Kidney epithelial cell (primary cell): ENCODE measurements around the gene HDDC2. TPM values are rescaled to one million over a fixed set of nuclear protein-coding genes. Genes with fewer than 3 reads are reported as not detected.

Experiments
- DNase-seq: peaks from one replicate; pipeline ENCODE4 v3.0.0-alpha.2; 2010; ENCODE audit warnings: low read depth
- H3K27me3 ChIP-seq: 2 replicates; pipeline ENCODE4 v1.6.0; 2011; ENCODE audit warnings: low read length; ENCODE audit not compliant: control insufficient read depth, insufficient read depth
- H3K36me3 ChIP-seq: 2 replicates; pipeline ENCODE4 v1.5.1; 2011; ENCODE audit warnings: low read length; ENCODE audit not compliant: control insufficient read depth, insufficient read depth
- H3K4me3 ChIP-seq: 2 replicates; pipeline ENCODE4 v1.5.1; 2011; ENCODE audit warnings: low read depth, mild to moderate bottlenecking, control low read depth, low read length
- total RNA-seq: library from RNA; depleted of rRNA; stranded (reverse); fragments of >200 nt; gene quantifications from 2 replicates; pipeline ENCODE4 v1.2.3, GENCODE V29; 2015
- TF ChIP-seq, protein P1 (sequence below): IDR thresholded peaks from 2 replicates; pipeline ENCODE4 v1.5.1; 2011; ENCODE audit warnings: mild to moderate bottlenecking, moderate library complexity, low read length, control low read depth, inconsistent platforms; ENCODE audit not compliant: insufficient read depth, poor library complexity, severe bottlenecking

The HDDC2 gene
- total RNA-seq, 1 donor from 2014 or later: 76.3 TPM

DNA sequence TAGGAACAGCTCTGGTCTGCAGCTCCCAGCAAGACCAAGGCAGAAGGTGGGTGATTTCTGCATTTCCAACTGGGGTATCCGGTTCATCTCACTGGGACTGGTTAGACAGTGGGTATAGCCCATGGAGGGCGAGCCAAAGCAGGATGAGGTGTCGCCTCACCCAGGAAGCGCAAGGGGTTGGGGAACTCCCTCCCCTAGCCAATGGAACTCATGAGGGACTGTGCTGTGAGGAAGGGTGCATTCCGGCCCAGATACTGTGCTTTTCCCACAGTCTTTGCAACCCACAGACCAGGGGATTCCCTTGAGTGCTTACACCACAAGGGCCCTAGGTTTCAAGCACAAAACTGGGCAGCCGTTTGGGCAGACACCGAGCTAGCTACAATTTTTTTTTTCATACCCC, 21.8 kb downstream of the HDDC2 start:
- Histone ChIP-seq H3K27me3 (no peaks in the 10 kb centered on the region), H3K36me3 (no peaks in the 10 kb centered on the region), H3K4me3 (no peak overlapping the region)
- DNase-seq: no peak
- TF ChIP-seq, protein P1, sequence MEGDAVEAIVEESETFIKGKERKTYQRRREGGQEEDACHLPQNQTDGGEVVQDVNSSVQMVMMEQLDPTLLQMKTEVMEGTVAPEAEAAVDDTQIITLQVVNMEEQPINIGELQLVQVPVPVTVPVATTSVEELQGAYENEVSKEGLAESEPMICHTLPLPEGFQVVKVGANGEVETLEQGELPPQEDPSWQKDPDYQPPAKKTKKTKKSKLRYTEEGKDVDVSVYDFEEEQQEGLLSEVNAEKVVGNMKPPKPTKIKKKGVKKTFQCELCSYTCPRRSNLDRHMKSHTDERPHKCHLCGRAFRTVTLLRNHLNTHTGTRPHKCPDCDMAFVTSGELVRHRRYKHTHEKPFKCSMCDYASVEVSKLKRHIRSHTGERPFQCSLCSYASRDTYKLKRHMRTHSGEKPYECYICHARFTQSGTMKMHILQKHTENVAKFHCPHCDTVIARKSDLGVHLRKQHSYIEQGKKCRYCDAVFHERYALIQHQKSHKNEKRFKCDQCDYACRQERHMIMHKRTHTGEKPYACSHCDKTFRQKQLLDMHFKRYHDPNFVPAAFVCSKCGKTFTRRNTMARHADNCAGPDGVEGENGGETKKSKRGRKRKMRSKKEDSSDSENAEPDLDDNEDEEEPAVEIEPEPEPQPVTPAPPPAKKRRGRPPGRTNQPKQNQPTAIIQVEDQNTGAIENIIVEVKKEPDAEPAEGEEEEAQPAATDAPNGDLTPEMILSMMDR: no peak

DNA sequence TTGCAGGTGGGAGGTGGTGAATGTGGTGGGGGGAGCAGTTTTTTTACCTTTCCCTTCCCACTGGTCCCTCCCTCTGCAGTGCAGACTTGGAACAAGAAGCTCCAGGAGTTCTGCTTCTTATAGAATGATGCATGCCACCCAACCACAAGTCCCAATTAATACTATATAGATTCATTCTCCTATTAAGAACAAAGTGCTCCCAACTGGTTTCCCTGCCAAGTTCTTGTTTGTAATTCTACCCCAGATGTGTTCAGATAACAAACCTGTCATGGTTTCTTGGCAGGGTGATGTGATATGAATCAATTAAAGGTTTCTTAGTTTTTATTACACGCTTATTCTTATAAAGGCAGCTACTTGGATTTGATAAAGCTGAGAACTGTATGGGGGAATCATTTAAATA, 23.9 kb downstream of the HDDC2 start:
- Histone ChIP-seq H3K27me3 (no peaks in the 10 kb centered on the region), H3K4me3 (no peak overlapping the region), H3K36me3 (no peaks in the 10 kb centered on the region)
- TF ChIP-seq, protein P1: no peak
- DNase-seq: no peak

DNA sequence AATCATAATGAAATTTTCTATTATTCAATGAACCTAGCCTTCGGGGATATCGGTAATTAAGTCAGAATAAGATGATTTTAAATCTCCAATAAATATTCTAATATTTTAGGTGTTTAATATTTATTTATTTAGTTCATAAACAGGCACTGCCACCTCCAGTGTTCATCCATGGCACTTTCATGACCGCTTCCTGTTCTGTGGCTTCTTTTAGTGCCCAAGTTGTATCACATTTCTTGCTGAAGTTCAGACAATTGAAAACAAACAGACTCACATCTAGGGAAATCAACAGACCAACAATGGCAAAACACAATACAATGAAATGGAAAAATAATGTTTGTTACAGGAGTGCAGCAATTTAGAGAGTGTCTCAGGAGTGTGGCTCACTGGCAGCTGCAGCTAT, 26.0 kb downstream of the HDDC2 start:
- no peaks in the 10 kb centered on the region for H3K36me3 ChIP-seq
- TF ChIP-seq, protein P1: no peak
- DNase-seq: no peak
- no peak overlapping the region for H3K4me3 ChIP-seq
- H3K27me3 ChIP-seq: no peaks in the 10 kb centered on the region

DNA sequence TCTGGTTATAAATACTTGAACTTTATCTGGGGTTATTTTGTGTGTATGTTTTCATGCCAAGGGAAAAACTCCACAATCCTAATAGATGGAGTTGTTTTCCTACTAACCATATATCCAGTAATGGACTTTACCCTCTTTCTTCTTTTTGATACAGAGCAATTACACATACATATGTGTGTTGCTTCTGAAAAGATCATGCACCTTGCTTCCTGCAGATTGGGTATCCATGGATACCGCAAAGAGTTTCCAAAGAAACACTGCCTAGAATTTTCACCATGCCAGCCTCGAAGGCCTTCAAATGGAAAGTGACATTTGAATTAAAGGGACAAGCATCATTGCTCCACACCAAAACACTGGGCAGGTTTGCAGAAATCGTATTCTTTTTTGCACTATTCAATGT, 26.8 kb downstream of the HDDC2 start:
- DNase-seq: no peak
- TF ChIP-seq, protein P1: no peak
- Histone ChIP-seq H3K36me3 (no peaks in the 10 kb centered on the region), H3K4me3 (no peak overlapping the region), H3K27me3 (no peaks in the 10 kb centered on the region)

DNA sequence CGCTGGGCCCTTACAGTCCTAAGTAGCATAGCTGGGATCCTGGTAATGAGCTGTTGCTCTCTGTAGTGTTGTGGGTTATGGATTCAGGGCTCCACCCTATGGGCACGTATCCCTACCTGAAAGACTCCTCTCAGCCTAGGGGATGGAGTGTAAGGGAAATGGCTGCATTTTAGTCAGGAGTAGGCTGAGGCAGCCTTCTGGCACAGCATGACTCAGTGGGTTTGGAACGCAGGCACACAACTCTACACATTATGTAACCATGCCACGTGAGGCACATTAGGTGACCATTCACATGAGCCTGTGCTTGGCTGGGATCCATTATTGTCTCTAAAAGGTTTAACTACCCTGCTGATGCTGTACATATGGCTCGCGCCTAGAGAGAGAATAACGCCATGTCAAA, 27.8 kb downstream of the HDDC2 start:
- Histone ChIP-seq H3K27me3 (no peaks in the 10 kb centered on the region), H3K36me3 (no peaks in the 10 kb centered on the region), H3K4me3 (no peak overlapping the region)
- peak; percentile 52 for DNase-seq
- TF ChIP-seq, protein P1: no peak

DNA sequence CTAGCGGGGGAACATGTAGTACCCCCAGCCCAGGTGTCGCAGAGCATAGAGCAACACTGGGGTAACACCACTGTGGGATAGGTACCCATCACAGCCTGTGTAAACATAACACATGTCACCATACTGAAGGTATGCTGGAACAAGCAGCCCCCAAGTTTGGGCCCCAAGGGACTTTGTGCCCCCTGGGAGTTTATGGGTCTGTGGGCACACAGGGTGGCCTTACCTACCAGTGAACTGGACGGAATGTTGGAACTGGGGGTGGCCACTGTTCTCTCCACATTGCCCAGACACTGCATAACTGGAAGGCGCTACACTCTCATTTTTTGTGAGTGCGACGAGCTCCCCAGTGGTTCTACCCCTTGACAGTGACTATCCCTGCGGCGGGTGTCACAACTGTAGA, 28.5 kb downstream of the HDDC2 start:
- H3K27me3 ChIP-seq: no peaks in the 10 kb centered on the region
- no peak for DNase-seq
- H3K4me3 ChIP-seq: no peak overlapping the region
- TF ChIP-seq, protein P1: no peak
- H3K36me3 ChIP-seq: no peaks in the 10 kb centered on the region
